CD4-positive, alpha-beta T cell (primary cell): ENCODE measurements around the gene RD3L. TPM values are rescaled to one million over a fixed set of nuclear protein-coding genes. Genes with fewer than 3 reads are reported as not detected.

Experiments used
- ATAC-seq: fragments of 200-7000 bp; cut with Tn5 transposase; one replicate; pipeline ENCODE4 v1.10.0; 2022; ENCODE audit warnings: mild to moderate bottlenecking; ENCODE audit not compliant: poor library complexity
- CTCF ChIA-PET: fragments of 350-600 bp; sonication (Branson Sonifier 250); formaldehyde crosslinking; loops from one replicate; lab custom pipeline; 2021; ENCODE audit warnings: antibody characterized with exemption, inconsistent platforms; lab: Charles Lee
- POLR2A ChIA-PET: fragments of 350-600 bp; sonication (Branson Sonifier 250); formaldehyde crosslinking; loops from one replicate; lab custom pipeline; 2021; ENCODE audit warnings: antibody characterized with exemption, inconsistent platforms; lab: Charles Lee
- DNase-seq, 14 experiments: peaks; one replicate each; pipeline ENCODE4 v3.0.0-alpha.2; 2013 to 2020; ENCODE audit warnings: mixed read lengths in 2 of 14
- H3K27ac ChIP-seq, 2 donors: one replicate each; pipeline versions ENCODE4 v1.5.1 to v1.7.0; 2013; ENCODE audit warnings: low read length in 2 of 2, low read depth in 1 of 2, mild to moderate bottlenecking in 1 of 2
- H3K27me3 ChIP-seq, 2 experiments: 1 replicate in 1 of 2; 2 replicates in 1 of 2; pipeline versions ENCODE4 v1.6.1 to v1.7.0; 2013; ENCODE audit warnings: low read length in 2 of 2, control low read depth in 1 of 2, mild to moderate bottlenecking in 1 of 2, moderate library complexity in 1 of 2; ENCODE audit not compliant: insufficient read depth in 2 of 2, control insufficient read depth in 1 of 2
- H3K36me3 ChIP-seq: one replicate; pipeline ENCODE4 v1.6.1; 2013; ENCODE audit warnings: low read length, control low read depth; ENCODE audit not compliant: insufficient read depth
- H3K4me1 ChIP-seq: one replicate; pipeline ENCODE4 v1.6.1; 2013; ENCODE audit warnings: low read length, control low read depth; ENCODE audit not compliant: insufficient read depth
- H3K4me3 ChIP-seq: one replicate; pipeline ENCODE4 v1.5.1; 2013; ENCODE audit warnings: mild to moderate bottlenecking, low read length, moderate library complexity
- H3K9me3 ChIP-seq, 2 experiments: 1 replicate in 1 of 2; 2 replicates in 1 of 2; pipeline versions ENCODE4 v1.6.1 to v1.7.0; 2013; ENCODE audit warnings: low read length in 2 of 2, mild to moderate bottlenecking in 2 of 2, control low read depth in 1 of 2, moderate library complexity in 1 of 2; ENCODE audit not compliant: control insufficient read depth in 1 of 2, insufficient read depth in 1 of 2
- H3K27ac Mint-ChIP-seq: one replicate; pipeline ENCODE4 v1.8.0; 2020; ENCODE audit warnings: mixed read lengths
- H3K27me3 Mint-ChIP-seq: one replicate; pipeline ENCODE4 v1.8.0; 2021; ENCODE audit warnings: mixed read lengths
- H3K36me3 Mint-ChIP-seq: one replicate; pipeline ENCODE4 v1.8.0; 2021; ENCODE audit warnings: low read depth, mixed read lengths
- H3K4me1 Mint-ChIP-seq: one replicate; pipeline ENCODE4 v1.8.0; 2021; ENCODE audit warnings: low read depth, mixed read lengths
- H3K4me3 Mint-ChIP-seq: one replicate; pipeline ENCODE4 v1.8.0; 2020; ENCODE audit warnings: mild to moderate bottlenecking, mixed read lengths
- H3K9me3 Mint-ChIP-seq: one replicate; pipeline ENCODE4 v1.8.0; 2020; ENCODE audit warnings: mixed read lengths
- intact Hi-C, 2 experiments: fragments of 100-400 bp; cut with DNase I in 1 of 2; cut with micrococcal nuclease in 1 of 2; formaldehyde crosslinking; loops; one replicate each; pipeline versions ENCODE4 v1.15.1 to v1.9.0; 2023 to 2025; cut with DNase I, micrococcal nuclease
- total RNA-seq, 174 experiments: library from RNA in 2 of 174; stranded (reverse) in 2 of 174; gene quantifications; one replicate each; pipeline ENCODE4 v1.2.3 and lab custom pipeline; 2021 to 2026
- TF ChIP-seq, protein P1 (sequence below): fragments of 200-600 bp; IDR thresholded peaks from one replicate; pipeline ENCODE4 v1.8.0; 2022; ENCODE audit warnings: antibody characterized with exemption, mild to moderate bottlenecking

The RD3L gene
- total RNA-seq, 2 experiments from 2014 or later, result not detected

DNA sequence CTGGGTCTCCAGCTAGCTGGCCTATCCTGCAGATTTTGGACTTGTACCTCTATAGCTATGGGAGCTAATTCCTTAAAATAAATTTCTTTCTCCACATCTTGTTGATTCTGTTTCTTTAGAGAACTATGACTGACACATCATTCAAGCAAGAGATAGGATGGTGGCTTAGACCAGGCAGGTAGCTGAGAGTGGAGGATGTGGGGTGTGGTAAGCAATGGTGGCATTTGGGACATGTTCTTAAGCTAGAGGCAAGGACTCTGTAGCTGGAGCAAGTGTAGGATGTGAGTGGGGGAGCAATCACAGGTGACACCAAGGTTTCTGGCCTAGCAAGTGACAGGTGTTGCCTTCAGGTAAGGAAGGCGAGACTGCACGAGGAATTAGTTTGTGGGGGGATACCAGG, 7.2 kb downstream of the RD3L start:
- H3K4me1 ChIP-seq, result no peaks in the 10 kb centered on the region
- no peak overlapping the region for H3K27ac Mint-ChIP-seq
- no peaks in the 10 kb centered on the region for H3K9me3 Mint-ChIP-seq
- DNase-seq (no peak), ATAC-seq (no peak)
- H3K9me3 ChIP-seq, result no peaks in the 10 kb centered on the region
- CTCF ChIA-PET, result no interaction called here
- peaks cover 2 to 4% of the 10 kb centered on the region in 2 experiments for H3K27me3 ChIP-seq
- no peak overlapping the region for H3K4me3 ChIP-seq
- H3K4me1 Mint-ChIP-seq, result no peaks in the 10 kb centered on the region
- TF ChIP-seq, protein P1, sequence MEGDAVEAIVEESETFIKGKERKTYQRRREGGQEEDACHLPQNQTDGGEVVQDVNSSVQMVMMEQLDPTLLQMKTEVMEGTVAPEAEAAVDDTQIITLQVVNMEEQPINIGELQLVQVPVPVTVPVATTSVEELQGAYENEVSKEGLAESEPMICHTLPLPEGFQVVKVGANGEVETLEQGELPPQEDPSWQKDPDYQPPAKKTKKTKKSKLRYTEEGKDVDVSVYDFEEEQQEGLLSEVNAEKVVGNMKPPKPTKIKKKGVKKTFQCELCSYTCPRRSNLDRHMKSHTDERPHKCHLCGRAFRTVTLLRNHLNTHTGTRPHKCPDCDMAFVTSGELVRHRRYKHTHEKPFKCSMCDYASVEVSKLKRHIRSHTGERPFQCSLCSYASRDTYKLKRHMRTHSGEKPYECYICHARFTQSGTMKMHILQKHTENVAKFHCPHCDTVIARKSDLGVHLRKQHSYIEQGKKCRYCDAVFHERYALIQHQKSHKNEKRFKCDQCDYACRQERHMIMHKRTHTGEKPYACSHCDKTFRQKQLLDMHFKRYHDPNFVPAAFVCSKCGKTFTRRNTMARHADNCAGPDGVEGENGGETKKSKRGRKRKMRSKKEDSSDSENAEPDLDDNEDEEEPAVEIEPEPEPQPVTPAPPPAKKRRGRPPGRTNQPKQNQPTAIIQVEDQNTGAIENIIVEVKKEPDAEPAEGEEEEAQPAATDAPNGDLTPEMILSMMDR, result no peak
- H3K36me3 ChIP-seq, result no peaks in the 10 kb centered on the region
- intact Hi-C loops, result no loop called here
- POLR2A ChIA-PET, result no interaction called here
- no peaks in the 10 kb centered on the region for H3K36me3 Mint-ChIP-seq
- no peak overlapping the region for H3K4me3 Mint-ChIP-seq
- H3K27ac ChIP-seq, result no peak overlapping the region
- peaks cover 6% of the 10 kb centered on the region for H3K27me3 Mint-ChIP-seq

GRCh38 chr14:103932791-103933490, 9.4 kb downstream of the RD3L start:
- DNase-seq, result no peak
- Mint-ChIP-seq H3K9me3 (no peaks in the 10 kb centered on the region), H3K4me3 (no peak overlapping the region), H3K4me1 (no peaks in the 10 kb centered on the region), H3K36me3 (no peaks in the 10 kb centered on the region), H3K27me3 (peaks cover 3% of the 10 kb centered on the region), H3K27ac (no peak overlapping the region)
- Histone ChIP-seq H3K27ac (no peak overlapping the region), H3K9me3 (no peaks in the 10 kb centered on the region), H3K4me1 (no peaks in the 10 kb centered on the region), H3K4me3 (no peak overlapping the region), H3K27me3 (peaks cover 0 to 2% of the 10 kb centered on the region in 2 experiments), H3K36me3 (no peaks in the 10 kb centered on the region)
- TF ChIP-seq, protein P1, result no peak
- ChIA-PET POLR2A (no interaction called here), CTCF (interaction anchor here (2.0 kb wide), 1 partner anchor 32 kb away, joined by 5 read pairs; no protein-coding TSS in a partner anchor)
- intact Hi-C loops, result no loop called here
- ATAC-seq, result no peak

DNA sequence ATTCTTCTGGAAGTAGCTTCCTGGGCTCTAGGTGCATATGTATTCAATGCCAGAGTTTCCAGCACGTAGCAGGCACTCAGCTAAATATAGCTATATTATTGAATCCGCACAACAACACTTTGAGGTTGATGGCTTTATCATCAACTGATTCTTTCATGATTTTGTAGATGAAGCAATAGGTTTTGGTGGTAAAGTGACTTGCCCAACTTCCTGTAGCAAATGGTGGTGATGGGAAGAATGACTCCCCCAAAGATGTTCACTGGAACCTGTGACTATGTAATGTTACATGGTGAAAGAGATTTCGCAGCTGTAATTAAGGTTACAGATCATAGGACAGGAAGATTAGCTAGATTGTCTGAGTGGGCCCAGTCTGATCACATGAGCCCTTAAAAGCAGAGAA, 10.9 kb downstream of the RD3L start:
- H3K27ac ChIP-seq, result no peak overlapping the region
- H3K27me3 Mint-ChIP-seq, result peaks cover 3% of the 10 kb centered on the region
- no peak overlapping the region for H3K27ac Mint-ChIP-seq
- peaks cover 0 to 2% of the 10 kb centered on the region in 2 experiments for H3K27me3 ChIP-seq
- ATAC-seq, result no peak
- H3K4me3 ChIP-seq, result no peak overlapping the region
- no peaks in the 10 kb centered on the region for H3K4me1 ChIP-seq
- no peak overlapping the region for H3K4me3 Mint-ChIP-seq
- H3K36me3 ChIP-seq, result no peaks in the 10 kb centered on the region
- H3K36me3 Mint-ChIP-seq, result no peaks in the 10 kb centered on the region
- ChIA-PET CTCF (interaction anchor here (1.0 to 2.0 kb wide), 2 partner anchors 21 to 31 kb away, joined by 4 to 5 read pairs; no protein-coding TSS in a partner anchor), POLR2A (no interaction called here)
- no peaks in the 10 kb centered on the region for H3K9me3 ChIP-seq
- DNase-seq, result peak in 1 of 14 experiments; percentile 32
- H3K9me3 Mint-ChIP-seq, result no peaks in the 10 kb centered on the region
- intact Hi-C loops, result no loop called here
- TF ChIP-seq, protein P1, result no peak
- H3K4me1 Mint-ChIP-seq, result no peaks in the 10 kb centered on the region
